Mesenchymal stem cell (in vitro differentiated cells and primary cell): Measurements from ENCODE around the gene NPHP1.
"Not testable (repeated sequence)": the region's sequence is repeated elsewhere in the genome, so short reads cannot be mapped to it uniquely, and the experiment has no call there.

Source experiments
- DNase-seq: peaks from one replicate; pipeline ENCODE4 v3.0.0-alpha.2; 2013
- H2AFZ ChIP-seq: one replicate; pipeline ENCODE4 v1.6.1; 2013; ENCODE audit warnings: low read depth, mild to moderate bottlenecking, control low read depth, inconsistent platforms, low read length, moderate library complexity
- H2AK5ac ChIP-seq: 2 replicates; pipeline ENCODE4 v1.6.1; 2013; ENCODE audit warnings: low read length, moderate library complexity, mild to moderate bottlenecking, inconsistent platforms; ENCODE audit not compliant: severe bottlenecking
- H2BK120ac ChIP-seq: one replicate; pipeline ENCODE4 v1.6.1; 2013; ENCODE audit warnings: low read depth, mild to moderate bottlenecking, inconsistent platforms, low read length, moderate library complexity
- H2BK12ac ChIP-seq, 2 experiments: one replicate each; pipeline ENCODE4 v1.6.1; 2013; ENCODE audit warnings: inconsistent platforms in 2 of 2, low read length in 2 of 2, mild to moderate bottlenecking in 2 of 2, moderate library complexity in 2 of 2, control low read depth in 1 of 2
- H2BK15ac ChIP-seq: one replicate; pipeline ENCODE4 v1.6.1; 2013; ENCODE audit warnings: mild to moderate bottlenecking, low read depth, inconsistent platforms; ENCODE audit not compliant: poor library complexity, severe bottlenecking
- H2BK5ac ChIP-seq: 2 replicates; pipeline ENCODE4 v1.6.1; 2013; ENCODE audit warnings: low read depth, mild to moderate bottlenecking, low read length, control low read depth, inconsistent platforms; ENCODE audit not compliant: poor library complexity, severe bottlenecking
- H3K14ac ChIP-seq, 2 experiments: one replicate each; pipeline ENCODE4 v1.6.1; 2013; ENCODE audit warnings: inconsistent platforms in 2 of 2, low read length in 2 of 2, control low read depth in 1 of 2, mild to moderate bottlenecking in 1 of 2, moderate library complexity in 1 of 2
- H3K18ac ChIP-seq, 2 experiments: one replicate each; pipeline ENCODE4 v1.6.1; 2013; ENCODE audit warnings: inconsistent platforms in 2 of 2, low read length in 2 of 2, control low read depth in 1 of 2, low read depth in 1 of 2, mild to moderate bottlenecking in 1 of 2
- H3K23ac ChIP-seq, 2 experiments: one replicate each; pipeline ENCODE4 v1.6.1; 2013; ENCODE audit warnings: inconsistent platforms in 2 of 2, low read length in 2 of 2, mild to moderate bottlenecking in 2 of 2, moderate library complexity in 2 of 2, control low read depth in 1 of 2
- H3K27ac ChIP-seq: 2 replicates; pipeline ENCODE4 v1.5.1; 2013; ENCODE audit warnings: mild to moderate bottlenecking, moderate library complexity, low read length, control low read depth, inconsistent platforms; ENCODE audit not compliant: poor library complexity, severe bottlenecking
- H3K27me3 ChIP-seq, 2 experiments: 2 replicates each; pipeline versions ENCODE4 v1.6.1 to v1.7.0; 2013; ENCODE audit warnings: low read length in 2 of 2, mild to moderate bottlenecking in 2 of 2, moderate library complexity in 2 of 2, control low read depth in 1 of 2, inconsistent platforms in 1 of 2; ENCODE audit not compliant: control insufficient read depth in 1 of 2, insufficient read depth in 1 of 2
- H3K36me3 ChIP-seq, 2 experiments: 2 replicates each; pipeline versions ENCODE4 v1.6.1 to v1.7.0; 2013; ENCODE audit warnings: low read length in 2 of 2, control low read depth in 1 of 2, inconsistent platforms in 1 of 2, low read depth in 1 of 2, mild to moderate bottlenecking in 1 of 2; ENCODE audit not compliant: insufficient read depth in 2 of 2, control insufficient read depth in 1 of 2
- H3K4ac ChIP-seq, 2 experiments: one replicate each; pipeline ENCODE4 v1.6.1; 2013; ENCODE audit warnings: inconsistent platforms in 2 of 2, low read length in 2 of 2, mild to moderate bottlenecking in 2 of 2, moderate library complexity in 2 of 2, control low read depth in 1 of 2, low read depth in 1 of 2
- H3K4me1 ChIP-seq: 2 replicates; pipeline ENCODE4 v1.6.1; 2013; ENCODE audit warnings: low read depth, low read length, control low read depth; ENCODE audit not compliant: control insufficient read depth, insufficient read depth
- H3K4me2 ChIP-seq: 2 replicates; pipeline ENCODE4 v1.6.1; 2013; ENCODE audit warnings: low read length, mild to moderate bottlenecking, inconsistent platforms; ENCODE audit not compliant: poor library complexity, severe bottlenecking
- H3K4me3 ChIP-seq, 2 experiments: 2 replicates each; pipeline versions ENCODE4 v1.5.1 to v1.7.0; 2013; ENCODE audit warnings: low read length in 2 of 2, mild to moderate bottlenecking in 2 of 2, control low read depth in 1 of 2, low read depth in 1 of 2; ENCODE audit not compliant: insufficient read depth in 1 of 2
- H3K79me1 ChIP-seq: replicated peaks from 2 replicates; pipeline ENCODE4 v1.6.1; 2013; ENCODE audit warnings: mild to moderate bottlenecking, control low read depth, low read length, inconsistent platforms; ENCODE audit not compliant: poor library complexity, severe bottlenecking
- H3K9ac ChIP-seq: 2 replicates; pipeline ENCODE4 v1.7.0; 2013; ENCODE audit warnings: mild to moderate bottlenecking, low read length, moderate library complexity
- H3K9me3 ChIP-seq: 2 replicates; pipeline ENCODE4 v1.7.0; 2013; ENCODE audit warnings: mild to moderate bottlenecking, low read length; ENCODE audit not compliant: control insufficient read depth
- H4K8ac ChIP-seq: one replicate; pipeline ENCODE4 v1.6.1; 2013; ENCODE audit warnings: inconsistent platforms, mild to moderate bottlenecking, low read length, moderate library complexity
- H4K91ac ChIP-seq: one replicate; pipeline ENCODE4 v1.6.1; 2013; ENCODE audit warnings: mild to moderate bottlenecking, low read length, inconsistent platforms
- WGBS: methylation state at CpG from one replicate; pipeline ENCODE4 v1.1.7; 2013; ENCODE audit warnings: mixed read lengths; 5-methylcytosine and 5-hydroxymethylcytosine counted together

NPHP1 gene

GRCh38 chr2:110213522-110213921, 8.7 kb upstream of the NPHP1 start:
- H2BK120ac ChIP-seq, H4K91ac ChIP-seq, H2BK15ac ChIP-seq, H3K4me1 ChIP-seq, H3K14ac ChIP-seq, H3K4me3 ChIP-seq, DNase-seq, H3K9me3 ChIP-seq, H3K18ac ChIP-seq, H3K27ac ChIP-seq, H3K4ac ChIP-seq, H3K4me2 ChIP-seq, H2BK5ac ChIP-seq, H2AFZ ChIP-seq, H2AK5ac ChIP-seq, H4K8ac ChIP-seq, H2BK12ac ChIP-seq, H3K9ac ChIP-seq, H3K23ac ChIP-seq: not testable (repeated sequence)
- H3K27me3 ChIP-seq = peaks cover 29 to 31% of the 10 kb centered on the region in 2 experiments
- WGBS = 100% methylated on average over 2 of the region's 3 CpGs
- H3K79me1 ChIP-seq = peaks cover 11% of the 10 kb centered on the region
- peaks cover 3 to 15% of the 10 kb centered on the region in 2 experiments for H3K36me3 ChIP-seq

- Histone ChIP-seq H3K27me3 (peaks cover 25% of the 10 kb centered on the region in 2 experiments), H2BK120ac (no peak within 1 kb of the TSS), H2BK12ac (no peak within 1 kb of the TSS), H2AFZ (peak within 1 kb of the TSS; percentile 69), H3K36me3 (peaks cover 3 to 19% of the 10 kb centered on the region in 2 experiments), H3K9me3 (no peaks in the 10 kb centered on the region), H2BK15ac (no peak within 1 kb of the TSS), H3K4me2 (peak within 1 kb of the TSS; percentile 55), H3K79me1 (peaks cover 11% of the 10 kb centered on the region), H3K18ac (peak within 1 kb of the TSS; percentile 67 to 95), H2BK5ac (no peak within 1 kb of the TSS), H2AK5ac (no peak within 1 kb of the TSS), H3K9ac (peak within 1 kb of the TSS; percentile 91), H4K91ac (peak within 1 kb of the TSS; percentile 89), H4K8ac (peak within 1 kb of the TSS; percentile 95), H3K27ac (no peak within 1 kb of the TSS), H3K14ac (peak within 1 kb of the TSS in 1 of 2 experiments; percentile 76), H3K4ac (peak within 1 kb of the TSS; percentile 17 to 64), H3K4me3 (peak within 1 kb of the TSS; percentile 82 to 92), H3K4me1 (no peaks in the 10 kb centered on the region), H3K23ac (peak within 1 kb of the TSS in 1 of 2 experiments; percentile 19)
- peak; percentile 82 for DNase-seq
- under 1% methylated on average over 49 of the region's 54 CpGs for WGBS
Observed at GRCh38 chr2:110211938-110212858, 7.4 kb upstream of the NPHP1 start, which contains the start of gene MTLN. MTLN (minus strand) TSS chr2:110212547; CDS start chr2:110212525, 22 bp downstream.

GRCh38 chr2:110205660-110206455, 1.0 kb upstream of the NPHP1 start:
- Histone ChIP-seq H3K4me3 (peak overlapping the region in 1 of 2 experiments; percentile 93), H3K9ac (peak overlapping the region; percentile 96), H2AFZ (no peak overlapping the region), H3K14ac (no peak overlapping the region), H3K9me3 (no peaks in the 10 kb centered on the region), H3K27ac (no peak overlapping the region), H2BK15ac (no peak overlapping the region), H3K18ac (no peak overlapping the region), H2BK12ac (no peak overlapping the region), H3K4ac (no peak overlapping the region), H3K23ac (no peak overlapping the region), H3K36me3 (peaks cover 1 to 19% of the 10 kb centered on the region in 2 experiments), H3K79me1 (peaks cover 10% of the 10 kb centered on the region), H3K4me1 (peaks cover 3% of the 10 kb centered on the region), H3K27me3 (no peaks in the 10 kb centered on the region), H3K4me2 (no peak overlapping the region), H2AK5ac (no peak overlapping the region), H2BK5ac (no peak overlapping the region), H4K91ac (no peak overlapping the region), H4K8ac (no peak overlapping the region), H2BK120ac (no peak overlapping the region)
- 100% methylated on average over 1 of the region's 3 CpGs for WGBS
- DNase-seq = peak; percentile 14

GRCh38 chr2:110198016-110198415, 6.8 kb downstream of the NPHP1 start:
- Histone ChIP-seq H3K9ac (no peak overlapping the region), H3K4me2 (no peak overlapping the region), H3K23ac (no peak overlapping the region), H2BK15ac (no peak overlapping the region), H2BK5ac (no peak overlapping the region), H3K4ac (no peak overlapping the region), H3K27me3 (no peaks in the 10 kb centered on the region), H3K9me3 (no peaks in the 10 kb centered on the region), H2BK120ac (no peak overlapping the region), H3K27ac (no peak overlapping the region), H3K14ac (no peak overlapping the region), H4K8ac (no peak overlapping the region), H2AK5ac (no peak overlapping the region), H4K91ac (no peak overlapping the region), H3K79me1 (no peaks in the 10 kb centered on the region), H2BK12ac (no peak overlapping the region), H2AFZ (no peak overlapping the region), H3K18ac (no peak overlapping the region), H3K4me1 (no peaks in the 10 kb centered on the region), H3K36me3 (no peaks in the 10 kb centered on the region), H3K4me3 (no peak overlapping the region)
- no peak for DNase-seq
- 74% methylated on average over 3 of the region's 3 CpGs for WGBS
